Psoas muscle (tissue), 8 donors: ENCODE results near the gene OR51A7. TPM values are rescaled to one million over a fixed set of nuclear protein-coding genes. Genes with fewer than 3 reads are reported as not detected.

ENCODE experiments used
- ATAC-seq, 4 donors: fragments of 200-7000 bp; cut with Tn5 transposase; one replicate each; pipeline ENCODE4 v1.9.1; 2020; ENCODE audit warnings: moderate library complexity in 3 of 4, mild to moderate bottlenecking in 2 of 4
- DNase-seq, 2 donors: peaks; one replicate each; pipeline ENCODE4 v3.0.0-alpha.2; 2020
- H3K27ac ChIP-seq: fragments of 200-600 bp; one replicate; pipeline ENCODE4 v1.8.0; 2022
- H3K27me3 ChIP-seq, 3 donors: fragments of 200-600 bp in 1 of 3; one replicate each; pipeline versions ENCODE4 v1.6.1 to v1.8.0; 2013 to 2022; ENCODE audit warnings: low read length in 2 of 3, mild to moderate bottlenecking in 2 of 3, moderate library complexity in 1 of 3; ENCODE audit not compliant: insufficient read depth in 3 of 3
- H3K36me3 ChIP-seq, 2 donors: fragments of 200-600 bp in 1 of 2; one replicate each; pipeline versions ENCODE4 v1.6.1 to v1.8.0; 2013 to 2022; ENCODE audit warnings: low read depth in 1 of 2, mild to moderate bottlenecking in 1 of 2, moderate library complexity in 1 of 2; ENCODE audit not compliant: insufficient read depth in 1 of 2
- H3K4me1 ChIP-seq: fragments of 200-600 bp; one replicate; pipeline ENCODE4 v1.8.0; 2022
- H3K4me3 ChIP-seq: fragments of 200-600 bp; one replicate; pipeline ENCODE4 v1.8.0; 2022; ENCODE audit warnings: mild to moderate bottlenecking
- H3K9me3 ChIP-seq: fragments of 200-600 bp; one replicate; pipeline ENCODE4 v1.8.0; 2022
- WGBS, 3 donors: extraction: QIAGEN DNeasy Blood & Tissue Kit; methylation state at CpG; one replicate each; pipeline versions ENCODE4 v1.1.6 to v1.1.7; 2013; 5-methylcytosine and 5-hydroxymethylcytosine counted together
- intact Hi-C, 2 donors: fragments of 100-400 bp; cut with DNase I; formaldehyde crosslinking; loops; one replicate each; pipeline versions ENCODE4 v1.11.0 to v1.14.2; 2022
- polyA plus RNA-seq, 3 donors: library from polyadenylated mRNA; stranded (reverse); fragments of 200-250 nt; gene quantifications; one replicate each; pipeline ENCODE4 v1.2.3, GENCODE V29; 2013
- total RNA-seq, 4 donors: library from RNA; stranded (reverse); fragmentation: NEBNext Ultra II Directional in 2 of 4; extraction: Animal tissue kit (Norgen Biotek cat#: 25700) in 2 of 4; gene quantifications; one replicate each; pipeline versions ENCODE4 v1.2.1 to v1.2.4, GENCODE V29; 2021 to 2023
- TF ChIP-seq, protein P1 (sequence below): fragments of 200-600 bp; IDR thresholded peaks from one replicate; pipeline ENCODE4 v1.8.0; 2022; ENCODE audit warnings: antibody characterized with exemption
- donor health status: healthy with polysubstance abuse.
- donor health status: DM: no; HTN: no; CAD: no; lungs with moderate emphysema.
- donor health status: Bipolar disorder and iron deficiency.
- donor health status: healthy.
- donor health status: DM: yes; HTN: yes; CAD: no.
- donor health status: DM: no; HTN: no; CAD: no.
- donor health status: DM: no; HTN: no; CAD: no.
- donor health status: DM: yes; HTN: yes; CAD: no.

OR51A7 gene
- total and polyA plus RNA-seq, 7 donors, result not detected

DNA sequence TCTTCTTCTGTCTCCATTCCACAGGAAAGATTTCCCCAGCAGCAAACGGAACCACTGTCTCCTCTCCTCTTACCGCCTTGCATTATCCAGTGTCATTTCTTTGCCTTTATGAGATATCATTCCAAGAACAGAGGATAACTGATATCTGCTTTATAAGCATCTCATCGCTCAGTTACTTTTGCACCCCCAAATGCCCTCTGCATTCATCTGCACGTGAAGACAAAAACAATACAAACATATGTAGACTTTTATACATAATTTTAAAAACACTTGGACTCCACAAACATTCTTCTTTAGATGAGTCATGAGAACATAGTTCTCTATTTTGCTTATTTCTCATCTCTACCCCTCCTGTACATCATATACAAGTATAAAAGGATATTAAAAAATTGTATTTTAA lies 22.4 kb upstream of the OR51A7 start:
- Histone ChIP-seq H3K27ac (no peak overlapping the region), H3K36me3 (no peaks in the 10 kb centered on the region), H3K9me3 (no peaks in the 10 kb centered on the region), H3K4me3 (no peak overlapping the region), H3K27me3 (no peaks in the 10 kb centered on the region), H3K4me1 (no peaks in the 10 kb centered on the region)
- TF ChIP-seq, protein P1, sequence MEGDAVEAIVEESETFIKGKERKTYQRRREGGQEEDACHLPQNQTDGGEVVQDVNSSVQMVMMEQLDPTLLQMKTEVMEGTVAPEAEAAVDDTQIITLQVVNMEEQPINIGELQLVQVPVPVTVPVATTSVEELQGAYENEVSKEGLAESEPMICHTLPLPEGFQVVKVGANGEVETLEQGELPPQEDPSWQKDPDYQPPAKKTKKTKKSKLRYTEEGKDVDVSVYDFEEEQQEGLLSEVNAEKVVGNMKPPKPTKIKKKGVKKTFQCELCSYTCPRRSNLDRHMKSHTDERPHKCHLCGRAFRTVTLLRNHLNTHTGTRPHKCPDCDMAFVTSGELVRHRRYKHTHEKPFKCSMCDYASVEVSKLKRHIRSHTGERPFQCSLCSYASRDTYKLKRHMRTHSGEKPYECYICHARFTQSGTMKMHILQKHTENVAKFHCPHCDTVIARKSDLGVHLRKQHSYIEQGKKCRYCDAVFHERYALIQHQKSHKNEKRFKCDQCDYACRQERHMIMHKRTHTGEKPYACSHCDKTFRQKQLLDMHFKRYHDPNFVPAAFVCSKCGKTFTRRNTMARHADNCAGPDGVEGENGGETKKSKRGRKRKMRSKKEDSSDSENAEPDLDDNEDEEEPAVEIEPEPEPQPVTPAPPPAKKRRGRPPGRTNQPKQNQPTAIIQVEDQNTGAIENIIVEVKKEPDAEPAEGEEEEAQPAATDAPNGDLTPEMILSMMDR, result no peak
- intact Hi-C loops, result no loop called here
- WGBS, 3 donors, result 72% methylated on average over 4 of the region's 4 CpGs
- ATAC-seq, result no peak
- DNase-seq, result no peak

DNA sequence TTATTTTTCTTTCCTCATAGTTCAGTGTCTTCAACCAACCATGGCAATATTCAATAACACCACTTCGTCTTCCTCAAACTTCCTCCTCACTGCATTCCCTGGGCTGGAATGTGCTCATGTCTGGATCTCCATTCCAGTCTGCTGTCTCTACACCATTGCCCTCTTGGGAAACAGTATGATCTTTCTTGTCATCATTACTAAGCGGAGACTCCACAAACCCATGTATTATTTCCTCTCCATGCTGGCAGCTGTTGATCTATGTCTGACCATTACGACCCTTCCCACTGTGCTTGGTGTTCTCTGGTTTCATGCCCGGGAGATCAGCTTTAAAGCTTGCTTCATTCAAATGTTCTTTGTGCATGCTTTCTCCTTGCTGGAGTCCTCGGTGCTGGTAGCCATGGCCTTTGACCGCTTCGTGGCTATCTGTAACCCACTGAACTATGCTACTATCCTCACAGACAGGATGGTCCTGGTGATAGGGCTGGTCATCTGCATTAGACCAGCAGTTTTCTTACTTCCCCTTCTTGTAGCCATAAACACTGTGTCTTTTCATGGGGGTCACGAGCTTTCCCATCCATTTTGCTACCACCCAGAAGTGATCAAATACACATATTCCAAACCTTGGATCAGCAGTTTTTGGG lies 21.6 kb upstream of the OR51A7 start, which contains the start of gene OR51T1:
Gene OR51T1 (plus strand): TSS at position 41 of the 641 bp plus-strand sequence. CDS start 0 bp downstream, at position 41.
- ATAC-seq (no peak), DNase-seq (no peak)
- intact Hi-C loops, result no loop called here
- WGBS, 3 donors, result 26 to 34% (median 32%) methylated on average over 8 of the region's 8 CpGs
- Histone ChIP-seq H3K27ac (no peak within 1 kb of the TSS), H3K36me3 (no peaks in the 10 kb centered on the region), H3K4me3 (no peak within 1 kb of the TSS), H3K9me3 (no peaks in the 10 kb centered on the region), H3K4me1 (no peaks in the 10 kb centered on the region), H3K27me3 (no peaks in the 10 kb centered on the region)
- TF ChIP-seq, protein P1, result no peak

DNA sequence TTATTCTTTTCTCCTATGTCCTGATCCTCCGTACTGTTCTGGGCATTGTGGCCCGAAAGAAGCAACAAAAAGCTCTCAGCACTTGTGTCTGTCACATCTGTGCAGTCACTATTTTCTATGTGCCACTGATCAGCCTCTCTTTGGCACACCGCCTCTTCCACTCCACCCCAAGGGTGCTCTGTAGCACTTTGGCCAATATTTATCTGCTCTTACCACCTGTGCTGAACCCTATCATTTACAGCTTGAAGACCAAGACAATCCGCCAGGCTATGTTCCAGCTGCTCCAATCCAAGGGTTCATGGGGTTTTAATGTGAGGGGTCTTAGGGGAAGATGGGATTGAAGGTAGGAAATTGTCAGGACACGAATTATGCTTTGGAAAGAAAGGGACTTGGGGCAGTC lies 21.0 kb upstream of the OR51A7 start:
- Histone ChIP-seq H3K4me1 (no peaks in the 10 kb centered on the region), H3K27ac (no peak overlapping the region), H3K9me3 (no peaks in the 10 kb centered on the region), H3K36me3 (no peaks in the 10 kb centered on the region), H3K4me3 (no peak overlapping the region), H3K27me3 (no peaks in the 10 kb centered on the region)
- DNase-seq (no peak), ATAC-seq (no peak)
- intact Hi-C loops, result no loop called here
- WGBS, 3 donors, result 71 to 82% (median 72%) methylated on average over 5 of the region's 5 CpGs
- TF ChIP-seq, protein P1, result no peak

DNA sequence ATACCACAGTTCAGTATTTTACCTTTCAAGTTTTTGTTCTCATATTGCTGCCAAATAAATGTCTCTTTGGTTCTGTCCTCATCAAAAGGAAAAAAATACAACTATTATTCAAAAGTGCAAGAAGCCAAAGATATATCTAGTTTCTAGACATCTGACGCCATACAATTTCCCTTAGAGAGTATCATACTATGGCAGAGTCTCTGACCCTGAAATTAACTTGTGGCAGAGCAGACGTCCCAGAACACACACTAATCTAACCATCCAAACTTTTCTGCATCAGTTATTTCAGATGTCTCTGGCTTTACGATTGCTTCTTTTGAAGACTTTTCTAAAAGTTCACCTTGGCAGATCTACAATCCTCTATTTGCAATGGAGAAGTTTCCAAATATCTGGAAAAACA lies 19.2 kb upstream of the OR51A7 start:
- no peaks in the 10 kb centered on the region for H3K9me3 ChIP-seq
- H3K27me3 ChIP-seq, result no peaks in the 10 kb centered on the region
- TF ChIP-seq, protein P1, result no peak
- WGBS, 3 donors, result 26 to 30% (median 28%) methylated on average over 3 of the region's 3 CpGs
- intact Hi-C loops, result no loop called here
- no peak overlapping the region for H3K27ac ChIP-seq
- no peak for ATAC-seq
- no peaks in the 10 kb centered on the region for H3K4me1 ChIP-seq
- H3K36me3 ChIP-seq, result no peaks in the 10 kb centered on the region
- H3K4me3 ChIP-seq, result no peak overlapping the region
- no peak for DNase-seq

DNA sequence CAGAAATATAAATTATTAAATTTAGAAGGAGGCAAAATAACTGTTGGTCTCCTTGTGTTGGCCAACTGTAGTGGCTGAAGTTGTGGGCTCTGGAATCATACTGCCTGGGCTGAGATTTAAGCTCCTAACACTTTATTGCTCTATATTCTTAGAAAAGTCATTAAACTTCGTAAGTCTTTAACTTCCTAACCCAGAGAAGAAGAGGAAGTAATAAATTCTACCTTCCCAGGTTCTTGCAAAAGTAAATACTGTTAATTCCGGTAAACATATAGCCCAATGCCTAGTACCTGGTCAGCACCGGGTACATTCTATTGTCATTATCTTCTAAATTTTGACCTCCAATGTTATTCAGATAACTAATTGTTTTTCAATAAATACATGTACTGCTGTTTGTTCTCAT lies 17.4 kb upstream of the OR51A7 start:
- no peaks in the 10 kb centered on the region for H3K27me3 ChIP-seq
- H3K36me3 ChIP-seq, result no peaks in the 10 kb centered on the region
- intact Hi-C loops, result no loop called here
- no peaks in the 10 kb centered on the region for H3K4me1 ChIP-seq
- no peak overlapping the region for H3K4me3 ChIP-seq
- 67 to 80% (median 70%) methylated on average over 3 of the region's 3 CpGs for WGBS, 3 donors
- ATAC-seq, result no peak
- no peaks in the 10 kb centered on the region for H3K9me3 ChIP-seq
- H3K27ac ChIP-seq, result no peak overlapping the region
- TF ChIP-seq, protein P1, result no peak
- no peak for DNase-seq
